ENCODE results near the gene IFI6. TPM values are rescaled to one million over a fixed set of nuclear protein-coding genes. Genes with fewer than 3 reads are reported as not detected.

Gene IFI6
- total and polyA plus RNA-seq, 4 donors = 5.9 to 339 (median 169) TPM

DNA sequence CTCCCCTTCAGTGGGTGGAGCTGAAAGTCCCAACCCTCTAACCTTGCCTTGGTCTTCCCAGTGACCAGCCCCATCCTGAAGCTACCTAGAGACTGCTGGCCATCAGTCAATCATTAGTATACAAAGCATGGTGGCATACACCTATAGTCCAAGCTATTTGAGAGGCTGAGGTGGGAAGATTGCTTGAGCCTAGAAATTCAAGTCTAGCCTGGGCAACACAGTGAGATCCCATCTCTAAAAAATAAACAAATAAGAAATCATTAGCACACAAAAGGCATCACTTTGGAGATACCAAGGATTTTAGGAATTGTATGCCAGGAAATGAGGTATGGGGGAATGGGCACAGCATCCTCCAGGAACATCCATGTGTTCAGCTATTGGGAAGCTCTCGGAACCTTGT lies 4.4 kb upstream of the IFI6 start:
- 100% methylated on average over 1 of the region's 1 CpG for WGBS
- Histone ChIP-seq H3K27me3 (ENCODE audit: control insufficient read depth in 4 of 4, insufficient read depth in 4 of 4, low read length in 3 of 4) (no peaks in the 10 kb centered on the region), H3K9ac (ENCODE audit: low read depth in 1 of 2, low read length in 2 of 2) (no peak overlapping the region), H3K4me1 (ENCODE audit: control insufficient read depth in 4 of 4, insufficient read depth in 4 of 4, low read length in 3 of 4) (peaks cover 5 to 13% (median 10%) of the 10 kb centered on the region in 4 donors), H3K4me3 (ENCODE audit: low read depth in 1 of 3, low read length in 3 of 3) (no peak overlapping the region), H3K9me3 (ENCODE audit: control insufficient read depth in 4 of 4, low read length in 3 of 4) (peaks cover 0 to 3% (median 0%) of the 10 kb centered on the region in 4 donors), H3K27ac (ENCODE audit: low read depth in 1 of 2, low read length in 2 of 2) (no peak overlapping the region), H3K36me3 (ENCODE audit: control insufficient read depth in 4 of 4, insufficient read depth in 3 of 4, low read depth in 1 of 4, low read length in 3 of 4) (no peaks in the 10 kb centered on the region)
- DNase-seq (ENCODE audit: low spot score) = no peak
- TF ChIP-seq, protein P1, sequence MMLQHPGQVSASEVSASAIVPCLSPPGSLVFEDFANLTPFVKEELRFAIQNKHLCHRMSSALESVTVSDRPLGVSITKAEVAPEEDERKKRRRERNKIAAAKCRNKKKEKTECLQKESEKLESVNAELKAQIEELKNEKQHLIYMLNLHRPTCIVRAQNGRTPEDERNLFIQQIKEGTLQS (IDR thresholded peaks at IDR 0.05) = no peak
- TF ChIP-seq YY1 (IDR thresholded peaks at IDR 0.05) (no peak), GABPA (IDR thresholded peaks at IDR 0.05 in 1 of 2, conservative IDR thresholded peaks at IDR 0.05 in 1 of 2) (no peak), ZBTB33 (IDR thresholded peaks at IDR 0.05) (no peak), FOXA1 (IDR thresholded peaks at IDR 0.05) (no peak), HNF4G (IDR thresholded peaks at IDR 0.05) (no peak), FOXA2 (IDR thresholded peaks at IDR 0.05) (no peak), HNF4A (conservative IDR thresholded peaks at IDR 0.05) (no peak), RXRA (IDR thresholded peaks at IDR 0.05) (no peak)
- TF ChIP-seq, protein P2, sequence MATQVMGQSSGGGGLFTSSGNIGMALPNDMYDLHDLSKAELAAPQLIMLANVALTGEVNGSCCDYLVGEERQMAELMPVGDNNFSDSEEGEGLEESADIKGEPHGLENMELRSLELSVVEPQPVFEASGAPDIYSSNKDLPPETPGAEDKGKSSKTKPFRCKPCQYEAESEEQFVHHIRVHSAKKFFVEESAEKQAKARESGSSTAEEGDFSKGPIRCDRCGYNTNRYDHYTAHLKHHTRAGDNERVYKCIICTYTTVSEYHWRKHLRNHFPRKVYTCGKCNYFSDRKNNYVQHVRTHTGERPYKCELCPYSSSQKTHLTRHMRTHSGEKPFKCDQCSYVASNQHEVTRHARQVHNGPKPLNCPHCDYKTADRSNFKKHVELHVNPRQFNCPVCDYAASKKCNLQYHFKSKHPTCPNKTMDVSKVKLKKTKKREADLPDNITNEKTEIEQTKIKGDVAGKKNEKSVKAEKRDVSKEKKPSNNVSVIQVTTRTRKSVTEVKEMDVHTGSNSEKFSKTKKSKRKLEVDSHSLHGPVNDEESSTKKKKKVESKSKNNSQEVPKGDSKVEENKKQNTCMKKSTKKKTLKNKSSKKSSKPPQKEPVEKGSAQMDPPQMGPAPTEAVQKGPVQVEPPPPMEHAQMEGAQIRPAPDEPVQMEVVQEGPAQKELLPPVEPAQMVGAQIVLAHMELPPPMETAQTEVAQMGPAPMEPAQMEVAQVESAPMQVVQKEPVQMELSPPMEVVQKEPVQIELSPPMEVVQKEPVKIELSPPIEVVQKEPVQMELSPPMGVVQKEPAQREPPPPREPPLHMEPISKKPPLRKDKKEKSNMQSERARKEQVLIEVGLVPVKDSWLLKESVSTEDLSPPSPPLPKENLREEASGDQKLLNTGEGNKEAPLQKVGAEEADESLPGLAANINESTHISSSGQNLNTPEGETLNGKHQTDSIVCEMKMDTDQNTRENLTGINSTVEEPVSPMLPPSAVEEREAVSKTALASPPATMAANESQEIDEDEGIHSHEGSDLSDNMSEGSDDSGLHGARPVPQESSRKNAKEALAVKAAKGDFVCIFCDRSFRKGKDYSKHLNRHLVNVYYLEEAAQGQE (IDR thresholded peaks at IDR 0.05) = no peak

- no peaks in the 10 kb centered on the region for H3K9me3 ChIP-seq (ENCODE audit: control insufficient read depth in 4 of 4, low read length in 3 of 4)
- no peak for DNase-seq (ENCODE audit: low spot score)
- peaks cover 5 to 35% (median 23%) of the 10 kb centered on the region in 4 donors for H3K4me1 ChIP-seq (ENCODE audit: control insufficient read depth in 4 of 4, insufficient read depth in 4 of 4, low read length in 3 of 4)
- TF ChIP-seq ZBTB33 (IDR thresholded peaks at IDR 0.05) (no peak), MAX (IDR thresholded peaks at IDR 0.05) (no peak), FOXA1 (IDR thresholded peaks at IDR 0.05) (no peak), NR2F2 (IDR thresholded peaks at IDR 0.05) (no peak), EGR1 (IDR thresholded peaks at IDR 0.05; ENCODE audit: low read depth in 2 of 2) (no peak), HNF4G (IDR thresholded peaks at IDR 0.05) (no peak), SP1 (IDR thresholded peaks at IDR 0.05) (no peak), RXRA (IDR thresholded peaks at IDR 0.05) (no peak), HNF4A (conservative IDR thresholded peaks at IDR 0.05) (no peak), YY1 (IDR thresholded peaks at IDR 0.05) (no peak), JUND (IDR thresholded peaks at IDR 0.05) (no peak), TAF1 (conservative IDR thresholded peaks at IDR 0.05) (no peak), FOXA2 (IDR thresholded peaks at IDR 0.05) (no peak), RAD21 (IDR thresholded peaks at IDR 0.05) (no peak)
- TF ChIP-seq, protein P2 (IDR thresholded peaks at IDR 0.05) = no peak
- peaks cover 0 to 4% (median 0%) of the 10 kb centered on the region in 4 donors for H3K36me3 ChIP-seq (ENCODE audit: control insufficient read depth in 4 of 4, insufficient read depth in 3 of 4, low read depth in 1 of 4, low read length in 3 of 4)
- no peak overlapping the region for H3K9ac ChIP-seq (ENCODE audit: low read depth in 1 of 2, low read length in 2 of 2)
- peak overlapping the region in 1 of 3 donors; percentile 70 for H3K4me3 ChIP-seq (ENCODE audit: low read depth in 1 of 3, low read length in 3 of 3)
- peak overlapping the region; percentile 77 to 82 for H3K27ac ChIP-seq (ENCODE audit: low read depth in 1 of 2, low read length in 2 of 2)
- no peaks in the 10 kb centered on the region for H3K27me3 ChIP-seq (ENCODE audit: control insufficient read depth in 4 of 4, insufficient read depth in 4 of 4, low read length in 3 of 4)
Measured at GRCh38 chr1:27672750-27673112, 739 bp upstream of the IFI6 start.
